Body of pancreas (tissue), 4 donors: ENCODE results near the gene ZNF32.

ENCODE experiments used
- CTCF ChIP-seq, 7 experiments: fragments of 450-650 bp in 4 of 7; fragments of 200-600 bp in 3 of 7; sonication (generic) in 3 of 7; IDR thresholded peaks; one replicate each; pipeline ENCODE4 v1.5.1; 2016 to 2019; ENCODE audit warnings: antibody characterized with exemption in 7 of 7
- POLR2A ChIP-seq, 3 donors: fragments of 450-650 bp; IDR thresholded peaks; one replicate each; pipeline ENCODE4 v1.6.1; 2016; ENCODE audit warnings: antibody characterized with exemption in 3 of 3, mild to moderate bottlenecking in 2 of 3

GRCh38 chr10:43696909-43697483 lies 48.3 kb upstream of the ZNF32 start:
- TF ChIP-seq POLR2A (IDR thresholded peaks at IDR 0.05) (no peak), CTCF (IDR thresholded peaks at IDR 0.05) (no peak)
